Stimulated activated naive CD4-positive, alpha-beta T cell treated with Interleukin-2 at 50 U/mL for 16 hours (primary cell): Measurements from ENCODE around the gene TDG.
"Not testable (repeated sequence)": the region's sequence is repeated elsewhere in the genome, so short reads cannot be mapped to it uniquely, and the experiment has no call there.

Experiments
- DNase-seq: peaks from one replicate; lab custom pipeline; 2025; lab: John Stamatoyannopoulos, UW

Gene TDG

GRCh38 chr12:104022786-104023185 lies 57.1 kb downstream of the TDG start:
- DNase-seq = no peak

GRCh38 chr12:104023710-104024109 lies 58.0 kb downstream of the TDG start:
- no peak for DNase-seq

- DNase-seq = no peak
Observed at GRCh38 chr12:104024348-104024747, 58.7 kb downstream of the TDG start.

GRCh38 chr12:104025771-104026170 lies 60.1 kb downstream of the TDG start:
- DNase-seq = no peak

- DNase-seq = no peak
Observed at GRCh38 chr12:104026841-104027599, 61.3 kb downstream of the TDG start.

GRCh38 chr12:104030596-104030995 lies 64.9 kb downstream of the TDG start:
- not testable (repeated sequence) for DNase-seq

- not testable (repeated sequence) for DNase-seq
Observed at GRCh38 chr12:104036143-104036542, 70.5 kb downstream of the TDG start.
